HG03025 (cell line): ENCODE measurements around the gene ZNRF2.
"Not testable (repeated sequence)": the region's sequence is repeated elsewhere in the genome, so short reads cannot be mapped to it uniquely, and the experiment has no call there.

ENCODE experiments used
- ATAC-seq: cut with Tn5 transposase; IDR thresholded peaks from one replicate; pipeline ENCODE4 v1.9.1; 2021; ENCODE audit warnings: mild to moderate bottlenecking, moderate library complexity; ENCODE audit not compliant: unreplicated experiment, low FRiP score

Gene ZNRF2

DNA sequence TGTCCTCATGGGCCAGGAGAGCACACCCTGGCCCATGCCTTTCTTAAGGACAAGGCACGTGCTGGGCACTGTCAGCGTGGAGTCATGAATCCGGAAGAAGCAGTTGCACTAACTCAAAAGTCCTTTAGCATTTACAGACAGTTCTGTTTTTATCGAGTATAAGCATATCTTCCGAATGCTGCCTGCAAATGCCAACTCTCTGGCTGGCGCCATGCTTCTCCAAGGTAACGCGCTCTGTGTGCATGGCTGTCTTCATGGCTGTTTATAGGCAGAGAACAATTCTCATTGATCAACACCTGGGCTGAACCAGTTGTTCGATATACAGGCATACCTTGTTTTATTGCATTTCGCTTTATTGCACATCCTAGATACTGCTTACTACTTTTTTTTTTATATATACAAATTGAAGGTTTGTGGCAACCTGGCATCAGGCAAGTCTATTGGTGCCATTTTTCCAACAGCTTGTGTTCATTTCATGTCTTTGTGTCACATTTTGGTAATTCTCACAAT, 28.0 kb upstream of the ZNRF2 start:
- no peak for ATAC-seq

- no peak for ATAC-seq
Measured at GRCh38 chr7:30260246-30260768, 24.1 kb upstream of the ZNRF2 start.

DNA sequence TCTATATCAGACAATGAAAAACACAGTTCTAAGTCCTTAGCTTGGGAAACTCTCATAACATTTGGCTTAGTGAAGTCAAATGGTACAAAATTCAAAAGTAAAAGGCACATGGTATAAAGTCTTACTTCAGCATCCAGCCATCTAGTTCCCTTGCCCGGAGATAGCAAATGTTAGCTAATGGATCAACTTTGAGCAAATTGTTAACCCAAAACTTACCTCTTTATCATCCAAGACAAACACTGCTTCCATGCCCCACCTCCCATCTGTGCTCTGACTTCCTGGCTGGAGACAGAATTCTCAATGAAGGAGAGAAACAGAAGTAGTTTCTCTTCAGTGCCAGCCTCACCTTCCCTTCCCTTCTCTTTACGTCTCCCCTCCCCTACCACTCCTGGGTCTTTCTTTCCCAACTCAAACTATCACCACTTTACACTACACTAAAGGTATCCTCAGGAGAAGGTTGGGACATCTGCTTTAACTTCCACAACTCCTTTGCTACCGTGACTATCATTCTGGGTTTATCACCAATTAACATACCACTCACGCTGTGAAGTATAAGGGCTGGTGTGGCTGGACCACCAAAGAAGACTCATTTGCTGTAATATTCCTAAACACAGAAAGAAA, 21.2 kb upstream of the ZNRF2 start:
- no peak for ATAC-seq

DNA sequence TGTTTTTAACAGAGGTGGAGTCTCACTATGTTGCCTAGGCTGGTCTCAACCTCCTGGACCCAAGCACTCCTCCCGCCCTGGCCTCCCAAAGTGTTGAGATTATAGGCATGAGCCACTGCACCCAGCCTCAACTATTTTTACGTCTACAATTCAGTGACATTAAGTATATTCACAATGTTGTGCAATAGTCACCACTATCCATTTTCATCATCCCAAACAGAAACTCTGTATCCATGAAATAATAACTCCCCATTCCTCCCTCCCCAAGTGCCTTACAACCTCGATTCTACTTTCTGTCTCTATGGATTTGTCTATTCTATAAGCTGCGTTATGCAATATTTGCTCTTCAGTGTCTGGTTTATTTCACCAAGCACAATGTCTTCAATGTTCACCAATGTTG, 20.3 kb upstream of the ZNRF2 start:
- no peak for ATAC-seq

DNA sequence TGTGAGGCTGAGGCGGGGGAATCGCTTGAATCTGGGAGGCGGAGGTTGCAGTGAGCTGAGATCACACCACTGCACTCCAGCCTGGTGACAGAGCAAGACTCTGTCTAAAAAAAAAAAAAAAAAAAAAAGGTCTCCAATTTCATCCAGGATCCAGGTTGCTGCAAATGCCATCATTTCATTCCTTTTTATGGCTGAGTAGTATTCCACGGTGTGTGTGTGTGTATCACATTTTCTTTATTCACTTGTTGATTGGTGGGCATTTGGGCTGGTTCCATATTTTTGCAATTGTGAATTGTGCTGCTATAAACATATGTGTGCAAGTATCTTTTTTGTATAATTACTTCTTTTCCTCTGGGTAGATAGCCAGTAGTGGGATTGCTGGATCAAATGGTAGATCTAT, 19.2 kb upstream of the ZNRF2 start:
- not testable (repeated sequence) for ATAC-seq

- no peak for ATAC-seq
Measured at GRCh38 chr7:30266686-30267085, 17.7 kb upstream of the ZNRF2 start.

DNA sequence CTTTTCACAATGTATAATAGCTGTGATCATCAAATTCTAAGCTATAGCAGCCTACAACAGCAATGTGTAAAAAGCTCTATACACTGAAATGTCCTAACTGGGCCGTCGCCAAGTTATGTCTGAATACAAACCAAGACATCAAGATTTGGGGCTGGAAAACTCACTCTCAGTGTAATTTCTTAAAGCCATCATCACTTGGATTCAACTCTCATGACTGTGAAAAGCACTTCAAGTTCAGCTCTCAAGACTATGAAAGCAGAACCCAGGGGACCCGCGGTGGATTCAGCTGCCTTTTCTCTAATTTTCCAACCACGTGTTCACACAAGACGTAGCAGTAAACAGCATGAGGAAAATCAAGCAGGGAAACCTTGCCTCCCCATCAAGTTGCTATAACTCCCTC, 15.8 kb upstream of the ZNRF2 start:
- no peak for ATAC-seq

DNA sequence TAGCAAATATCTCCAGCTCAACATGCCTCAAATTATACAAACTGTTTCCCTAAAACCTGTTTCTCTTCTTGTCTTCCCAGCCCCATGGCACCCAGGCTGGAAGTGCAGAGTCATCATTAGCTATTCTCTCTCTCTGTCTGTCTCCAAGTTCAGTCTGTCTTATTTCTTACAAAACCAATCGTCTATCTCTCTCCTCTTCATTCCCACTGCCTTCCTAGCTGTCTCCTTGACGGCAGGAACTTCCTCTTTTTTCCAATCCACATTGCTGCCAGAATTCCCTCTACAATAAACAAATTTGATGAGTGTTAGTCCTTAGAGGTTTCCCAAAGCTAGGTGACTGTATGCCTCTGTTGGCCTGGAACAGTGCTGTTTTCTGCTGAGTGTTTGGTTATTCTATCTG, 14.9 kb upstream of the ZNRF2 start:
- ATAC-seq: no peak

- ATAC-seq: no peak
Measured at GRCh38 chr7:30270921-30271320, 13.5 kb upstream of the ZNRF2 start.

DNA sequence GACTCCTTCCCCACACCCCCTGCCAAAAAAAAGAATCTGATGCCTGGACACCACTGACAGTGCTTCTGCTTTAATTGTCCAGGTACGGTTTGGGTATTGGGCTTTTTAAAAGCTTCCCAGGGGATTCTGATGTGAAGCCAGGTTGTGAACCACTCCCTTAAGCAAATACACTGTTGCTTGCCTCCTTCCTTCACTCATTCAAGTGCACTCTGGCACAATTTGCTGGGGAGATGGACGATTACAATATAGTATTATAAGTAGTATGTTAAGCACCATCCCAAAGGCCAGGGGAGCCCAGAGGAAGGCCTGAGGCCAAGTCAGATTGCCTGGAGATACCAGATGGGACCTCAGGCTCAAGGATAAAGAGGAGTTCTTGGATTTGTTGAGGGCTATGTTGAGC, 12.3 kb upstream of the ZNRF2 start:
- no peak for ATAC-seq

- no peak for ATAC-seq
Measured at GRCh38 chr7:30273552-30273951, 10.8 kb upstream of the ZNRF2 start.

DNA sequence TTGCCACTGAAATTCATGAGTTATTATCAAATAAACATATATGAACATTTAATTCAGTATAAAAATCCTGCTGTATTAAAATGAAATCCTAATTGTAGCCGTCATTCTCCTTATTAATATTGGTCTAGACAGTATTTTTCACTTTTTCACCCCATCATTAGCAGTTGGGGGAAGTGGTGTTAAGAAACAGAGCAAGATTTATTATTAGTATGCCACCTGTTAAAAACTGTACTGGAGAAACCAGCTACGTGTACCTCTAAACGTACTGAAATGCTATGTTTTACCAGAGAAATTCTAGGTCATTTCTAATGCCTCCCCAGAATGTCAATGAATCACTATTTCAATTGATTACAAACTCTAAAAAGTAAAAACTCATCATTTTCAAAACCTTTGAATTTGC, 9.8 kb upstream of the ZNRF2 start:
- ATAC-seq: no peak

DNA sequence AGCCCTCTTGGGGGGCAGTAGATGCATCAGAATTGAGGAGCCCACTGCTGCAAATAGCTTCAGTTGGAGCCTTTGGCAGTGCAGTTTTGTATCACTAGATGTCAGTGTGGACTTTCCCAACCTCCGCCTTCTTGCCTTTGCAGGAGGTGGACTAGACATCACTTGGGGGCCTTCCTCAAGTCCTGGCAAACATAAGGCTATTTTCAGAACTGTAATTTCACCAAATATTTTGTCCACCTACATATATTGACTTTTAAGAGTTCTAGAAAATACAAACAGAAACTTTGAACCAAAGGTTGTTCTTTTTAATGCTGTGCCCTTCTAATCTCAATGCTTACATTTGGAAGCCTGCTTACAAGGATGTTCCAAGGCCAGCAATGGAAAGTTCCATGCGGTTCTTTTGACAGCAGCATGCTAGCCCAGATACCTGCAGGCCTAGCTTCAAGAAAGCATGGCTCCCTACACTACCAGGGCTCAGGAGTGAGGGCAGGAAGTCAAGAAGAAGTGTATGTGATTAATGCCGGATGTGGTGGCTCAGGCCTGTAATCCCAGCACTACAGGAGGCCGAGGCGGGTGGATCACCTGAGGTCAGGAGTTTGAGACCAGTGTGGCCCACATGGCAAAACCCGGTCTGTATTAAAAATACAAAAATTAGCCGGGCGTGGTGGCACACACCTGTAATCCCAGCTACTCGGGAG, 8.0 kb upstream of the ZNRF2 start:
- ATAC-seq: no peak

GRCh38 chr7:30278376-30278775, 6.0 kb upstream of the ZNRF2 start:
- no peak for ATAC-seq

DNA sequence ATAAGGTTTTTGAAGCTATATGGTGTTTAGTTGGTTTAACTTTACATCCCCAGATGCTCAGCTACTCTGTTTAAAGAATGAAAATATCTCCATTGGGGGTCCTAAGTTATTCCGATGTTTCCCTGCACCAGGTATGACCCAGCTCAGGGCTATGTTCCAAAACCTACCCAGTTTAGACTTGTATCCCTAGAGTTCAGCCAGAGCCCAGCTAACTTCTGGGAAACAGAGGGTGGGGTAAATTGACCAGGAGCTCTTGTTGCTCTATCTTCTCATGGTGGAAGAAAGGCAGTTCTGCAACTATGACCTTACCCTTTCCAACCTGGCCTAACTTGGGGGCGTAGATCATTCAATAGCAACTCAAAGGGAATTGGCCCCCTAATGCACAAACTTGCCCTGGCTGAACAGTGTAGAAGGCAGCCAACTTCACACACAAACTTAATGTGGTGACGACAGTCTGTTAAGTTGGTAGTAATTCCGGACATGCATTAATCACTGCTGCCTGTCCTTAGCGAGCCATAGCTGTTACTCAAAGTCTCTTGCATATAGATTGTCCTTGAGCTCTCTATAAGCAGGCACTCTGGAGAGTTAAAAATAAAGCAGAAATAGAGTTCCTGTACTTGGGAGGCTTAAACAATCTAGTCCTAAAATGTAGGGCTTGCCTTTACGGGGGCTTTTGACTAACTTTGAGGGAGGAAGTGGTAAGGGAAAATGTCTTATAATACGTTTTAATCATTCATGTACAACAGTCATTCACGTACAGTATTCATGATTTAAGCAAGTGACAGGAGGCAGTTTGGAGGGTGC, 5.3 kb upstream of the ZNRF2 start:
- ATAC-seq: no peak

- ATAC-seq: no peak
Measured at GRCh38 chr7:30279653-30279904, 4.8 kb upstream of the ZNRF2 start.

GRCh38 chr7:30280631-30281030, 3.8 kb upstream of the ZNRF2 start:
- ATAC-seq: no peak

DNA sequence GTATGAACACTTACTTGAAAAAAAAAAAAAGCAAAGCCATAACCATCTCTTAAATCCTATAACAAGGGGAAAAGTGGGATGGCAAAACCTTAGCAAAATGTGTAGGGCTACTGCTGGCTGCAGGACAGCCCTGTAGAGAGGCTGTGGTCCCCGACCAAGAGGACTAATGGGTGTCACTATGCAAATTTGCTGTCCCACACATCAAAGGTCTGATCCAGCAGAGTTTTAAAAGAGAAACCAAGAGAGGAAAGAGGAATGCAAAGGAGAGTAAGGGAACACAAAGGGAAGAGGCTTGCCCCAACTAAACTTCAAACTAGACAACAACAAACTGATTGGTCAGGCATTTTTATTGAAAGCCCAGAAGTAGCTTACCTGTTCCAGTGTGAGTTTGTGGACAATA, 3.1 kb upstream of the ZNRF2 start:
- ATAC-seq: no peak

- no peak for ATAC-seq
Measured at GRCh38 chr7:30281791-30282190, 2.6 kb upstream of the ZNRF2 start.

DNA sequence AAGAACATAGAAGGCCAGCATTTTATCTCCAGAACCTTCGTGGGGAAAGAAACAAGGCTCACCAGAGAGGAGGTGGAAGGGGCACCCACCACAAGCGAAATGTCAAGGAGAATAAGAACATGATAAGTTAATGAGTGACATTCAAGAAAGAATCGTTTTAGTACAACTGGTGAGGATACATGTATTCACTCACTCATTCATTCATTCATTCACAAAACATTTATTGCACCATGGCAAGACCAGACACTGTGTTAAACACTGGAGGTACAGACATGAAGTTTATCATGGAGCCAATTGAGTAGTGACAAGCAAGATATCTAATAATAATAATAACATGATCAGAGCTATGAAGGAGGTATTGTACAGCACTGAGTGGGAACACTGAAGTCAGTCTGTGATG, 1.7 kb upstream of the ZNRF2 start:
- ATAC-seq: no peak

DNA sequence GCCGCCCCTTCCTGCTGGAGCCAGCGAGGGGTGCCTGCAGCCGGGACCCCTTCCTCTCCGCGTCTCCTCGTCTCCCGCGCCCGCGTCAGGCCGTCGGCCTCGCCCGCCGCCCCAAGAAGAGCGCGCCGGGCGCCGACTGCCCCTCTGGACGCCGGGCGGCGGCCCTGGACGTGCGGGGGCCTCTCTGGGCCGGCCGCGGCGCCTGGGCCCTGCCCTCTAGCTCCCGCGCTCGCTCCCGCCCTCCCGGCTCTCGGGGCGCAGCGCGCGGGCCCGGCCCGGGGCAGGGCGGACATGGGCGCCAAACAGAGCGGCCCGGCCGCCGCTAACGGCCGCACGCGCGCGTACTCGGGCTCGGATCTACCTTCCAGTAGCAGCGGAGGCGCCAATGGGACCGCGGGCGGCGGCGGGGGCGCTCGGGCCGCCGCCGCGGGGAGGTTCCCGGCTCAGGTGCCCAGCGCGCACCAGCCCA, 704 bp downstream of the ZNRF2 start:
- peak; percentile 26 for ATAC-seq
